HepG2 (cell line): Measurements from ENCODE around the gene RPS28. TPM values are rescaled to one million over a fixed set of nuclear protein-coding genes. Genes with fewer than 3 reads are reported as not detected.

Experiments used
- ATAC-seq: fragments of 200-7000 bp; cut with Tn5 transposase; 3 replicates; pipeline ENCODE4 v1.9.1; 2020; ENCODE audit warnings: mild to moderate bottlenecking, moderate library complexity
- BruUV-seq: library from RNA; stranded (reverse); fragments of 400-500 nt; replicated peaks from 2 replicates; lab custom pipeline; 2021; lab: Mats Ljungman, UMichigan
- CTCF ChIA-PET: fragments of 300-600 bp; formaldehyde crosslinking; extraction: SDS; loops from one replicate; lab custom pipeline; 2021; ENCODE audit warnings: low total read pairs, inconsistent platforms, low intra/inter-chr PET ratio; lab: Yijun Ruan, JAX
- POLR2A ChIA-PET: fragments of 350-600 bp; sonication (Branson Sonifier 250); formaldehyde crosslinking; loops from one replicate; lab custom pipeline; 2020; ENCODE audit warnings: antibody characterized with exemption, inconsistent platforms; lab: Yijun Ruan, JAX
- DNase-seq: peaks from one replicate; pipeline ENCODE4 v3.0.0-alpha.2; 2015; ENCODE audit warnings: low spot score
- FAIRE-seq: peaks from 3 replicates; lab custom pipeline; 2011; peaks lifted over from hg19 to GRCh38; lab: Jason Lieb, UNC
- H2AFZ ChIP-seq: one replicate; pipeline ENCODE4 v1.6.1; 2011; ENCODE audit warnings: low read length, inconsistent platforms
- H3K27ac ChIP-seq: fragments of 300-600 bp; 3 replicates; pipeline ENCODE4 v1.8.0; 2011; ENCODE audit warnings: mixed run types, mild to moderate bottlenecking, mixed read lengths, low read length, inconsistent platforms; ENCODE audit not compliant: insufficient read depth; ENCODE audit errors: extremely low read length
- H3K27me3 ChIP-seq, 2 experiments: fragments of 200-600 bp in 1 of 2; 2 replicates in 1 of 2; 3 replicates in 1 of 2; pipeline versions ENCODE4 v1.6.0 to v1.8.0; 2011; ENCODE audit warnings: low read length in 2 of 2, mild to moderate bottlenecking in 2 of 2, moderate library complexity in 2 of 2, inconsistent platforms in 1 of 2; ENCODE audit not compliant: insufficient read depth in 2 of 2, control insufficient read depth in 1 of 2
- H3K36me3 ChIP-seq, 2 experiments: fragments of 200-600 bp in 1 of 2; replicated peaks in 1 of 2; 2 replicates in 1 of 2; 3 replicates in 1 of 2; pipeline versions ENCODE4 v1.5.1 to v1.8.0; 2011; ENCODE audit warnings: low read length in 2 of 2, inconsistent platforms in 1 of 2; ENCODE audit not compliant: insufficient read depth in 2 of 2, control insufficient read depth in 1 of 2
- H3K4me1 ChIP-seq: 2 replicates; pipeline ENCODE4 v1.5.1; 2012; ENCODE audit warnings: low read length, inconsistent platforms; ENCODE audit not compliant: insufficient read depth
- H3K4me2 ChIP-seq: 2 replicates; pipeline ENCODE4 v1.6.0; 2011; ENCODE audit warnings: low read depth, low read length, inconsistent platforms
- H3K4me3 ChIP-seq, 3 experiments: fragments of 200-600 bp in 1 of 3; sonication (generic), shearing (Covaris generic) in 1 of 3; replicated peaks in 1 of 3; 2 replicates each; pipeline ENCODE4 v1.5.1; 2011 to 2016; ENCODE audit warnings: low read length in 3 of 3, inconsistent platforms in 2 of 3, low read depth in 2 of 3, mild to moderate bottlenecking in 2 of 3, control low read depth in 1 of 3, mixed read lengths in 1 of 3; ENCODE audit not compliant: insufficient read depth in 1 of 3
- H3K79me2 ChIP-seq: one replicate; pipeline ENCODE4 v1.6.1; 2011; ENCODE audit warnings: low read length, inconsistent platforms; ENCODE audit not compliant: insufficient read depth
- H3K9ac ChIP-seq: 2 replicates; pipeline ENCODE4 v1.6.0; 2011; ENCODE audit warnings: mild to moderate bottlenecking, low read depth, low read length, inconsistent platforms; ENCODE audit not compliant: insufficient read depth
- H3K9me3 ChIP-seq: 2 replicates; pipeline ENCODE4 v1.5.1; 2012; ENCODE audit warnings: mild to moderate bottlenecking, low read length
- H4K20me1 ChIP-seq: 2 replicates; pipeline ENCODE4 v1.6.0; 2011; ENCODE audit warnings: inconsistent platforms, mild to moderate bottlenecking, low read length, moderate library complexity; ENCODE audit not compliant: insufficient read depth
- AGO2 ChIP-seq: fragments of 200-400 bp; formaldehyde crosslinking; optimal IDR thresholded peaks from 2 replicates; pipeline ENCODE3; 2017; ENCODE audit warnings: mild to moderate bottlenecking, low read depth, low read length, moderate library complexity
- CENPT ChIP-seq: sonication (generic); formaldehyde crosslinking; IDR thresholded peaks from 2 replicates; pipeline ENCODE4 v1.8.0; 2022; ENCODE audit warnings: low read depth, mild to moderate bottlenecking, moderate library complexity, missing genetic modification reagents
- HDAC6 ChIP-seq: fragments of 200-600 bp; sonication (generic); IDR thresholded peaks from 2 replicates; pipeline ENCODE4 v1.7.0; 2017; ENCODE audit warnings: mild to moderate bottlenecking, antibody characterized with exemption, low read length, low read depth
- HMGA1 ChIP-seq: sonication (generic); formaldehyde crosslinking; conservative IDR thresholded peaks from 2 replicates; pipeline ENCODE4 v1.4.0; 2020; ENCODE audit warnings: missing genetic modification reagents
- MAFG ChIP-seq: sonication (generic); formaldehyde crosslinking; IDR thresholded peaks from 2 replicates; pipeline ENCODE4 v1.5.1; 2020; ENCODE audit warnings: mild to moderate bottlenecking, missing genetic modification reagents
- NFE2L1 ChIP-seq: sonication (generic); formaldehyde crosslinking; IDR thresholded peaks from 2 replicates; pipeline ENCODE4 v1.4.0; 2020; ENCODE audit warnings: missing genetic modification reagents, mild to moderate bottlenecking, borderline replicate concordance
- NR2F6 ChIP-seq, 2 experiments: IDR thresholded peaks; 2 replicates each; pipeline ENCODE4 v1.6.1; 2016; ENCODE audit warnings: antibody characterized with exemption in 1 of 2, mild to moderate bottlenecking in 1 of 2
- PHF8 ChIP-seq: sonication (generic); formaldehyde crosslinking; IDR thresholded peaks from 2 replicates; pipeline ENCODE4 v1.5.0; 2020; ENCODE audit warnings: missing genetic modification reagents
- PRMT3 ChIP-seq: sonication (generic); formaldehyde crosslinking; IDR thresholded peaks from 2 replicates; pipeline ENCODE4 v1.8.1; 2022; ENCODE audit warnings: low read depth, mild to moderate bottlenecking, moderate library complexity, missing genetic modification reagents, borderline replicate concordance
- RBFOX2 ChIP-seq: fragments of 200-400 bp; formaldehyde crosslinking; IDR thresholded peaks from 2 replicates; pipeline ENCODE4 v1.6.1; 2017; ENCODE audit warnings: low read depth, mild to moderate bottlenecking, low read length
- SALL1 ChIP-seq: sonication (generic); formaldehyde crosslinking; IDR thresholded peaks from 2 replicates; pipeline ENCODE4 v1.8.0; 2022; ENCODE audit warnings: mild to moderate bottlenecking, missing genetic modification reagents
- THAP11 ChIP-seq: IDR thresholded peaks from 2 replicates; pipeline ENCODE4 v1.6.1; 2016; ENCODE audit warnings: missing biosample characterization, missing genetic modification reagents
- ZBTB1 ChIP-seq: sonication (generic); formaldehyde crosslinking; IDR thresholded peaks from 2 replicates; pipeline ENCODE4 v1.4.0; 2020; ENCODE audit warnings: missing genetic modification reagents, borderline replicate concordance
- ZFP90 ChIP-seq: sonication (generic); formaldehyde crosslinking; IDR thresholded peaks from 2 replicates; pipeline ENCODE4 v1.8.0; 2022; ENCODE audit warnings: missing genetic modification reagents, mild to moderate bottlenecking, inconsistent platforms, borderline replicate concordance
- ZMYM2 ChIP-seq: sonication (generic); formaldehyde crosslinking; IDR thresholded peaks from 2 replicates; pipeline ENCODE4 v1.8.0; 2022; ENCODE audit warnings: mild to moderate bottlenecking, missing genetic modification reagents
- ZNF788 ChIP-seq: sonication (generic); formaldehyde crosslinking; IDR thresholded peaks from 2 replicates; pipeline ENCODE4 v1.5.0; 2020; ENCODE audit warnings: mild to moderate bottlenecking, missing genetic modification reagents, borderline replicate concordance
- WGBS: methylation state at CpG from one replicate; pipeline ENCODE4 v1.1.6; 2017; ENCODE audit warnings: low lambda C conversion rate; 5-methylcytosine and 5-hydroxymethylcytosine counted together
- in situ Hi-C: cut with HindIII; loops from 2 replicates; pipeline ENCODE4 v1.10.0; 2017; ENCODE audit warnings: low pct_unique_long_range_greater_than_20kb; ENCODE audit not compliant: extremely low pct_ligation_motif_present
- intact Hi-C: fragments of 100-400 bp; cut with micrococcal nuclease; formaldehyde crosslinking; loops from one replicate; pipeline ENCODE4 v1.10.0; 2022; ENCODE audit not compliant: unreplicated experiment
- polyA plus RNA-seq, 8 experiments: library from polyadenylated mRNA; depleted of rRNA in 3 of 8; stranded (reverse) in 7 of 8; unstranded in 1 of 8; fragments of >200 nt; fragmentation: Illumina TruSeq in 4 of 8; extraction: Trizol in 4 of 8; gene quantifications; 2 replicates each; pipeline versions ENCODE4 v1.2.1 to v1.2.3, GENCODE V29; 2011 to 2016; ENCODE audit warnings: low read depth in 4 of 8, missing spikeins in 1 of 8, mixed read lengths in 1 of 8; ENCODE audit not compliant: insufficient read depth in 1 of 8
- total RNA-seq, 5 experiments: library from RNA; depleted of rRNA; stranded (reverse); fragments of >200 nt; fragmentation: Illumina TruSeq; extraction: Trizol; gene quantifications; 2 replicates each; pipeline ENCODE4 v1.2.3, GENCODE V29; 2016; ENCODE audit warnings: low read depth in 1 of 5

The RPS28 gene
- total and polyA plus RNA-seq, 2 of the 13 experiments (the other 11 are each of a cell fraction or from before 2014, with no cell fraction given): 281 to 545 TPM

DNA sequence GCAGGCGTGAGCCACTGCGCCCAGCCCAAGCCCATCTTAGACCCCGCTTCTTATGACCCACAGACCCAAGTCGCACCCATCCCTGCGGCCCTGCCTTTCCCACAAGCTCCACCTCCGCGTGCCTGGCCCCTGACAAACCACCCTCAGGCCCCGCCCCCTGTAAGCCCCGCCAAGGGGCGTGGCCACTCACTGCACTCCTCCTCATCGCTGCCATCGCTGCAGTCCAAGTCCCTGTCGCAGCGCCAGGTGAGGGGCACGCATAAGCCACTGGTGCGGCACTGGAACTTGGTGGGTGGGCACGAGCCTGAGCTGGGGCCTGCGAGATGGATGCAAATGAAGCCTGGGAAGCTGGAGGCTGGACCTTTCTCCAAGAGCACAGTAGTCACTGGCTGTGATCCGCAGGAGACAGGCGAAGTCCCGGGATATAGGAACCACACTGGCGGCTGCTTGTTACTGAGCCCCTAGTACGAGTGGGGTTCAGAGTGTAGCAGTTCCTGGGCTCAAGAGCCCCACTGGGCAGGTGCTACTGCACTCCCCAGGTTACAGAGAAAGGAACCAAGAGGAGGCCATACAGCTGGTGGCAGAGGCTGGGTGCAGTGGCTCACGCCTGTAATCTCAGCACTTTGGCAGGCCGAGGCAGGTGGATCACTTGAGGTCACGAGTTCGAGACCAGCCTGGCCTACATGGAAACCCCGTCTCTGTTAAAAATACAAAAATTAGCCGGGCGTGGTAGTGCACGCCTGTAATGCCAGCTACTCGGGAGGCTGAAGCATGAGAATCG lies 16.3 kb upstream of the RPS28 start (continued):
- TF ChIP-seq NR2F6 (IDR thresholded peaks at IDR 0.05) (no peak), NR2F6 (CRISPR knock-in tag; IDR thresholded peaks at IDR 0.05) (no peak), HDAC6 (no peak), NFE2L1 (CRISPR knock-in tag) (no peak), AGO2 (peak; percentile 78), RBFOX2 (0 out of 2 replicates have a peak, but pooled peaks have one; percentile 33), HMGA1 (no peak), SALL1 (CRISPR knock-in tag) (no peak), CENPT (CRISPR knock-in tag) (no peak), ZFP90 (CRISPR knock-in tag) (no peak), PRMT3 (no peak), ZNF788 (no peak)

GRCh38 chr19:8305798-8306197 lies 15.5 kb upstream of the RPS28 start:
- POLR2A ChIA-PET: interaction anchor here (5.8 kb wide), 1 partner anchor 14 kb away, joined by 39 read pairs; the partner anchor contains the start of genes NDUFA7 and RPS28

More at GRCh38 chr19:8305798-8306197, 15.5 kb upstream of the RPS28 start:
- Histone ChIP-seq H3K27me3 (no peaks in the 10 kb centered on the region), H3K9ac (no peak overlapping the region), H3K79me2 (peaks cover 17% of the 10 kb centered on the region), H3K27ac (peak overlapping the region; percentile 20), H3K4me2 (peak overlapping the region; percentile 98; the same call in 1 of the 2 replicates), H2AFZ (no peak overlapping the region), H3K4me3 (no peak overlapping the region), H3K4me1 (peaks cover 39% of the 10 kb centered on the region), H3K36me3 (peaks cover 14 to 25% of the 10 kb centered on the region in 2 experiments; a peak in 4 of 5 replicates), H3K9me3 (no peaks in the 10 kb centered on the region), H4K20me1 (no peaks in the 10 kb centered on the region)
- intact Hi-C loops: no loop called here
- BruUV-seq: no TSS peak
- CTCF ChIA-PET: no interaction called here
- DNase-seq (no peak), FAIRE-seq (no peak), ATAC-seq (no peak)
- WGBS: 100% methylated on average over 2 of the region's 4 CpGs
- in situ Hi-C loops: loop anchor here (5.0 kb wide), 1 partner anchor 43 kb away; no protein-coding TSS in a partner anchor
- TF ChIP-seq MAFG (CRISPR knock-in tag) (no peak), ZMYM2 (CRISPR knock-in tag) (no peak), ZBTB1 (CRISPR knock-in tag) (no peak), PHF8 (no peak), THAP11 (no peak)
